GM19397 (cell line): ENCODE results near the gene TMPRSS9.
"Not testable (repeated sequence)": the region's sequence is repeated elsewhere in the genome, so short reads cannot be mapped to it uniquely, and the experiment has no call there.

Experiments
- ATAC-seq: cut with Tn5 transposase; IDR thresholded peaks from one replicate; pipeline ENCODE4 v1.9.1; 2021; ENCODE audit warnings: mild to moderate bottlenecking, moderate library complexity; ENCODE audit not compliant: unreplicated experiment

The TMPRSS9 gene

GRCh38 chr19:2341244-2341751 is 18.8 kb upstream of the TMPRSS9 start:
- no peak for ATAC-seq

GRCh38 chr19:2341982-2342381 is 18.1 kb upstream of the TMPRSS9 start:
- no peak for ATAC-seq

GRCh38 chr19:2342656-2343288 is 17.3 kb upstream of the TMPRSS9 start:
- no peak for ATAC-seq

- no peak for ATAC-seq
These were observed 16.6 kb upstream of the TMPRSS9 start for GRCh38 chr19:2343289-2343982.

- no peak for ATAC-seq
These were observed 15.6 kb upstream of the TMPRSS9 start for GRCh38 chr19:2344381-2344870.

GRCh38 chr19:2345076-2345475 is 15.0 kb upstream of the TMPRSS9 start:
- ATAC-seq: no peak

GRCh38 chr19:2345794-2346663 is 14.0 kb upstream of the TMPRSS9 start:
- ATAC-seq: no peak

GRCh38 chr19:2349818-2350217 is 10.2 kb upstream of the TMPRSS9 start:
- ATAC-seq: not testable (repeated sequence)

- ATAC-seq: no peak
These were observed 9.4 kb upstream of the TMPRSS9 start for GRCh38 chr19:2350656-2351055.

- no peak for ATAC-seq
These were observed 8.5 kb upstream of the TMPRSS9 start for GRCh38 chr19:2351591-2351990.

GRCh38 chr19:2352121-2352520 is 7.9 kb upstream of the TMPRSS9 start:
- no peak for ATAC-seq

GRCh38 chr19:2353159-2353886 is 6.7 kb upstream of the TMPRSS9 start:
- ATAC-seq: no peak

GRCh38 chr19:2353887-2354592 is 6.0 kb upstream of the TMPRSS9 start:
- no peak for ATAC-seq

GRCh38 chr19:2354670-2355069 is 5.4 kb upstream of the TMPRSS9 start:
- ATAC-seq: no peak

- ATAC-seq: no peak
These were observed 4.7 kb upstream of the TMPRSS9 start for GRCh38 chr19:2355168-2356035.

- no peak for ATAC-seq
These were observed 3.9 kb upstream of the TMPRSS9 start for GRCh38 chr19:2356036-2356646.

- no peak for ATAC-seq
These were observed 2.5 kb upstream of the TMPRSS9 start for GRCh38 chr19:2357279-2358206.
